ENCODE measurements around the gene ROGDI. TPM values are rescaled to one million over a fixed set of nuclear protein-coding genes. Genes with fewer than 3 reads are reported as not detected.
A peak's percentile ranks its signal among the peaks of the same experiment; 100 is the strongest.

Gene ROGDI
- total RNA-seq, 1 experiment from 2014 or later: 36.4 TPM

- no peak overlapping the region for H2AK5ac ChIP-seq (ENCODE audit: insufficient read length, low read length)
- H2BK5ac ChIP-seq (ENCODE audit: insufficient read length, low read length): no peak overlapping the region
- no peaks in the 10 kb centered on the region for H3K79me1 ChIP-seq (ENCODE audit: insufficient read depth, low read depth, low read length, poor library complexity, severe bottlenecking)
- H3K4me2 ChIP-seq (ENCODE audit: insufficient read depth, insufficient read length, low read length): no peak overlapping the region
- no peaks in the 10 kb centered on the region for H4K20me1 ChIP-seq (ENCODE audit: control insufficient read depth, insufficient read depth, insufficient read length)
- no peaks in the 10 kb centered on the region for H3K23me2 ChIP-seq (ENCODE audit: insufficient read length, low read depth, low read length, poor library complexity, severe bottlenecking)
- H3K27ac Mint-ChIP-seq: peak overlapping the region in 1 of 3 experiments; percentile 47; a peak in 2 of 7 replicates
- TF ChIP-seq, protein P1, sequence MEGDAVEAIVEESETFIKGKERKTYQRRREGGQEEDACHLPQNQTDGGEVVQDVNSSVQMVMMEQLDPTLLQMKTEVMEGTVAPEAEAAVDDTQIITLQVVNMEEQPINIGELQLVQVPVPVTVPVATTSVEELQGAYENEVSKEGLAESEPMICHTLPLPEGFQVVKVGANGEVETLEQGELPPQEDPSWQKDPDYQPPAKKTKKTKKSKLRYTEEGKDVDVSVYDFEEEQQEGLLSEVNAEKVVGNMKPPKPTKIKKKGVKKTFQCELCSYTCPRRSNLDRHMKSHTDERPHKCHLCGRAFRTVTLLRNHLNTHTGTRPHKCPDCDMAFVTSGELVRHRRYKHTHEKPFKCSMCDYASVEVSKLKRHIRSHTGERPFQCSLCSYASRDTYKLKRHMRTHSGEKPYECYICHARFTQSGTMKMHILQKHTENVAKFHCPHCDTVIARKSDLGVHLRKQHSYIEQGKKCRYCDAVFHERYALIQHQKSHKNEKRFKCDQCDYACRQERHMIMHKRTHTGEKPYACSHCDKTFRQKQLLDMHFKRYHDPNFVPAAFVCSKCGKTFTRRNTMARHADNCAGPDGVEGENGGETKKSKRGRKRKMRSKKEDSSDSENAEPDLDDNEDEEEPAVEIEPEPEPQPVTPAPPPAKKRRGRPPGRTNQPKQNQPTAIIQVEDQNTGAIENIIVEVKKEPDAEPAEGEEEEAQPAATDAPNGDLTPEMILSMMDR (conservative IDR thresholded peaks at IDR 0.05): no peak
- no peaks in the 10 kb centered on the region for H3K9me3 Mint-ChIP-seq
- H3K4me3 Mint-ChIP-seq: no peak overlapping the region
- H3K9me3 ChIP-seq (ENCODE audit: control insufficient read depth, low read depth, low read length): no peaks in the 10 kb centered on the region
- no peaks in the 10 kb centered on the region for H3K4me1 ChIP-seq (ENCODE audit: insufficient read depth, low read length)
- peaks cover 31 to 87% (median 68%) of the 10 kb centered on the region in 3 experiments; a peak in 6 of 7 replicates for H3K36me3 Mint-ChIP-seq (ENCODE audit: insufficient read depth in 1 of 3, low read depth in 3 of 3)
- H3K14ac ChIP-seq (ENCODE audit: insufficient read depth, low read length): no peak overlapping the region
- no peak overlapping the region for H3K27ac ChIP-seq (ENCODE audit: insufficient read length, low read depth, low read length)
- H2BK12ac ChIP-seq (ENCODE audit: insufficient read length, low read depth, low read length): no peak overlapping the region
- no peak overlapping the region for H2BK15ac ChIP-seq (ENCODE audit: low read depth, low read length)
- H3K27me3 Mint-ChIP-seq (ENCODE audit: low read depth): no peaks in the 10 kb centered on the region
- no peak overlapping the region for H3K18ac ChIP-seq (ENCODE audit: insufficient read length, low read depth, low read length)
- H3K27me3 ChIP-seq (ENCODE audit: insufficient read depth, low read length): no peaks in the 10 kb centered on the region
- H2AFZ ChIP-seq (ENCODE audit: low read length): no peak overlapping the region
- no peak overlapping the region for H4K5ac ChIP-seq (ENCODE audit: insufficient read length, low read depth, low read length)
- H3T11ph ChIP-seq (ENCODE audit: low read length): no peak overlapping the region
- H4K8ac ChIP-seq (replicated peaks; ENCODE audit: insufficient read length, low read depth, low read length): no peak overlapping the region
- H3K23ac ChIP-seq (ENCODE audit: insufficient read length, low read depth, low read length): no peak overlapping the region
- H3K79me2 ChIP-seq (ENCODE audit: insufficient read depth, low read length): no peaks in the 10 kb centered on the region
- H2BK120ac ChIP-seq (ENCODE audit: low read depth, low read length, poor library complexity, severe bottlenecking): no peak overlapping the region
- H2BK20ac ChIP-seq (ENCODE audit: low read depth, low read length, poor library complexity, severe bottlenecking): no peak overlapping the region
- no peak overlapping the region for H3K4ac ChIP-seq (ENCODE audit: low read depth, low read length)
- DNase-seq: no peak
- H4K91ac ChIP-seq (ENCODE audit: insufficient read length, low read depth, low read length): no peak overlapping the region
- no peak overlapping the region for H3K9ac ChIP-seq (ENCODE audit: extremely low read depth, insufficient read length, low read length)
- H3K4me1 Mint-ChIP-seq: no peaks in the 10 kb centered on the region
- H3K56ac ChIP-seq (ENCODE audit: insufficient read length, low read depth, low read length): no peak overlapping the region
These were observed 11.6 kb upstream of the ROGDI start for GRCh38 chr16:4814046-4814445.
